ENCODE results near the gene CLCN6. TPM values are rescaled to one million over a fixed set of nuclear protein-coding genes. Genes with fewer than 3 reads are reported as not detected.

CLCN6 gene
- total RNA-seq, 1 donor from 2014 or later: 42.9 TPM

DNA sequence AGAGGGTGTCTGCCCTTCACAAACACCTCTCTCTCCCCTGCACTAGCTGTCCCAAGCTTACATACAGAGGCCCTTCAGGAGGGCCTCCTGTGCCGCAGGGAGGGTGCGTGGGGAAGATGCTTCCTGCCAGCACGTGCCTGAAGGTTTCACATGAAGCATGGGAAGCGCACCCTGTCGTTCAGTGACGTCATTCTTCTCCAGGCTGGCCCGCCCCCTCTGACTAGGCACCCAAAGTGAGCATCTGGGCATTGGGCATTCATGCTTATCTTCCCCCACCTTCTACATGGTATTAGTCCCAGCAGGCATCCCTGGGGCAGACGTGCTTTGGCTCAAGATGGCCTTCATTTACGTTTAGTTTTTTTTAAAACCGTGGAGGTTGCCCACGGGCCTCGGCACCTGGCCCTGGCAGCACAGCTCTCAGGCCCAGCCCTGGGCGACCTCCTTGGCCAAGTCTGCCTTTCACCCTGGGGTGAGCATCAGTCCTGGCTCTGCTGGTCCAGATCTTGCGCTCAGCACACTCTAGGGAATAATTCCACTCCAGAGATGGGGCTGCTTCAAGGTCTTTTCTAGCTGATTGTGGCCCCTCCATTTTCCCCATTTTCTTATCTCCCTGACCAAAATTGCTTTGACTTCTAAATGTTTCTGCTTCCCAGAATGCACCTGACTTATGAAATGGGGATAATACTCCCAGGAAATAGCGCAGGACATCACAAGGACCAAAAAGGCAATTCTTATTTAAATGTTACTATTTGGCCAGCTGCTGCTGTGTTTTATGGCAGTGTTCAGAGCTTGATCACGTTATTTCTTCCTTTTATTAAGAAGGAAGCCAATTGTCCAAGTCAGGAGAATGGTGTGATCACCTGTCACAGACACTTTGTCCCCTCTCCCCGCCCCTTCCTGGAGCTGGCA is 35.5 kb downstream of the CLCN6 start:
- Mint-ChIP-seq H3K9me3 (ENCODE audit: unreplicated experiment) (no peaks in the 10 kb centered on the region), H3K27me3 (ENCODE audit: unreplicated experiment) (peaks cover 3% of the 10 kb centered on the region), H3K27ac (ENCODE audit: unreplicated experiment) (no peak overlapping the region), H3K4me1 (ENCODE audit: unreplicated experiment) (peaks cover 8% of the 10 kb centered on the region), H3K36me3 (ENCODE audit: low read depth, unreplicated experiment) (peaks cover 63% of the 10 kb centered on the region), H3K4me3 (ENCODE audit: unreplicated experiment) (no peak overlapping the region)
- TF ChIP-seq, protein P1, sequence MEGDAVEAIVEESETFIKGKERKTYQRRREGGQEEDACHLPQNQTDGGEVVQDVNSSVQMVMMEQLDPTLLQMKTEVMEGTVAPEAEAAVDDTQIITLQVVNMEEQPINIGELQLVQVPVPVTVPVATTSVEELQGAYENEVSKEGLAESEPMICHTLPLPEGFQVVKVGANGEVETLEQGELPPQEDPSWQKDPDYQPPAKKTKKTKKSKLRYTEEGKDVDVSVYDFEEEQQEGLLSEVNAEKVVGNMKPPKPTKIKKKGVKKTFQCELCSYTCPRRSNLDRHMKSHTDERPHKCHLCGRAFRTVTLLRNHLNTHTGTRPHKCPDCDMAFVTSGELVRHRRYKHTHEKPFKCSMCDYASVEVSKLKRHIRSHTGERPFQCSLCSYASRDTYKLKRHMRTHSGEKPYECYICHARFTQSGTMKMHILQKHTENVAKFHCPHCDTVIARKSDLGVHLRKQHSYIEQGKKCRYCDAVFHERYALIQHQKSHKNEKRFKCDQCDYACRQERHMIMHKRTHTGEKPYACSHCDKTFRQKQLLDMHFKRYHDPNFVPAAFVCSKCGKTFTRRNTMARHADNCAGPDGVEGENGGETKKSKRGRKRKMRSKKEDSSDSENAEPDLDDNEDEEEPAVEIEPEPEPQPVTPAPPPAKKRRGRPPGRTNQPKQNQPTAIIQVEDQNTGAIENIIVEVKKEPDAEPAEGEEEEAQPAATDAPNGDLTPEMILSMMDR (IDR thresholded peaks at IDR 0.05; ENCODE audit: unreplicated experiment): no peak
- DNase-seq (ENCODE audit: low spot score): no peak

DNA sequence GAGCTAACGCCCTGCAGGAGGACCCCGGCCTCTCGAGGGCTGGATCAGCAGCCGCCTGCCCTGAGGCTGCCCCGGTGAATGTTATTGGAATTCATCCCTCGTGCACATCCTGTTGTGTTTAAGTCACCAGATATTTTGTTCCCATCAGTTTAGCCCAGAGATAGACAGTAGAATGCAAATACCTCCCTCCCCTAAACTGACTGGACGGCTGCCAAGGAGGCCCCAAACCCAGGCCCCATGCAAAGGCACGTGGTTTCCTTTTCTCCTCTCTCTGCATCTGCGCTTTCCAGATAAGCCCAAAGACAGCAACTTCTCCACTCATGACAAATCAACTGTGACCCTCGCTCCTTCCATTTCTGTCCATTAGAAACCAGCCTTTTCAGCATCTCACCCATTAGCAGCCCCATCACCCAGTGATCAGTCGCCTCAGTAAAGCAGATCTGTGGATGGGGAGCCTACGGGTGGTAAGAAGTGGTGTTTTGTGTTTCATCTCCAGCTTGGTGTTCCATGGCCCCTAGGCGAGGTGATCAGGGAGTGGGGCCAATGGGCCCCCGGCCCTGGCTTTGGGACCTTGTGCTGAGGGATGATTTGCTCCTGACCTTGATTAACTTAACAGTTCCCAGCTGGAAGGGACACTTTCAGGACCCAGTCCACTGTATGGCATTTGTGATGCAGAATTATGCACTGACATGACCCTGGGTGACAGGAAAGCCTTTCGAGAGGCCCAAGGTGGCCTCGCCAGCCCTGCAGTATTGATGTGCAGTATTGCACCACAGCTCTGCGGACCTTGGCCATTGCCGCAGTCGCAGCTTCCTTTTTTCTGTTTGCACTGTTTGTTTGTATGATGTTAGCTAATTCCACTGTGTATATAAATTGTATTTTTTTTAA is 36.4 kb downstream of the CLCN6 start:
- H3K36me3 Mint-ChIP-seq (ENCODE audit: low read depth, unreplicated experiment): peaks cover 59% of the 10 kb centered on the region

DNA sequence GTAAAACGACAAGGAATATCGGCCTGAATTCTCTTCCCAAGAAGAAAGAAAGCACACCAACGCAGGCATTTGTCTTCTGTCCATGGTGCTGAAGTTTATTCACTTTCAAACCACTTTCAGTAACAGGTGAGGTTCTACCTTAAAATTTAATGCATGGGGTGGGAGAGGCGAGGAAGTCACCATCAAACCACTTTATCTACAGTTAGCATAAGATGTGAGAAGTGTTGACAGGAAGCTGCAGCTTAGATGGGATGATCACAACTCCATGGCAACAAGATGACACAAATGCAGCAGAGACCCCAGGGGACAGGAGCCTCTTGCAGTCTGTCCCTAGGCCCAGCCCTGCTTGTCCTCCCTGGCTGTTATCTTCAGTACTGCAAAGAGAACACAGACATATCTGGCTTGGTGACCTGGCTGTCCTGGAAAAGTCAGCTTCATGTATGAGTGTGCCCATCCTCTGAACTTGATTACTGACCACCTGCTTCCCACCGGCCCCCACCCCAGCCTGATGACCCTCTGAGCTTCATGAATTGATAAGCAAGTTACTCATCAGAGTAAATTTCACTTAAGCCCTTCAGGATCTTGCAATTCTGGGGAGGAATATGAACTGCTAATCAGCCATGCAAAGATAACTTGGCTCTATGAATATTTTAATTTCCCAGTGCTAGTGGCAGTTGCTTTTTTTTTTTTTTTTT is 39.8 kb downstream of the CLCN6 start:
- H3K9me3 Mint-ChIP-seq (ENCODE audit: unreplicated experiment): no peaks in the 10 kb centered on the region
- peaks cover 2% of the 10 kb centered on the region for H3K27me3 Mint-ChIP-seq (ENCODE audit: unreplicated experiment)
- no peak overlapping the region for H3K4me3 Mint-ChIP-seq (ENCODE audit: unreplicated experiment)
- H3K4me1 Mint-ChIP-seq (ENCODE audit: unreplicated experiment): peaks cover 6% of the 10 kb centered on the region
- DNase-seq (ENCODE audit: low spot score): no peak
- H3K27ac Mint-ChIP-seq (ENCODE audit: unreplicated experiment): no peak overlapping the region
- H3K36me3 Mint-ChIP-seq (ENCODE audit: low read depth, unreplicated experiment): peaks cover 44% of the 10 kb centered on the region
- TF ChIP-seq, protein P1 (IDR thresholded peaks at IDR 0.05; ENCODE audit: unreplicated experiment): no peak

More for the DNA sequence above, 36.4 kb downstream of the CLCN6 start:
- TF ChIP-seq, protein P1 (IDR thresholded peaks at IDR 0.05; ENCODE audit: unreplicated experiment): no peak
- Mint-ChIP-seq H3K27ac (ENCODE audit: unreplicated experiment) (no peak overlapping the region), H3K4me3 (ENCODE audit: unreplicated experiment) (peak overlapping the region; percentile 19), H3K9me3 (ENCODE audit: unreplicated experiment) (no peaks in the 10 kb centered on the region), H3K27me3 (ENCODE audit: unreplicated experiment) (peaks cover 2% of the 10 kb centered on the region), H3K4me1 (ENCODE audit: unreplicated experiment) (peaks cover 8% of the 10 kb centered on the region)
- no peak for DNase-seq (ENCODE audit: low spot score)

DNA sequence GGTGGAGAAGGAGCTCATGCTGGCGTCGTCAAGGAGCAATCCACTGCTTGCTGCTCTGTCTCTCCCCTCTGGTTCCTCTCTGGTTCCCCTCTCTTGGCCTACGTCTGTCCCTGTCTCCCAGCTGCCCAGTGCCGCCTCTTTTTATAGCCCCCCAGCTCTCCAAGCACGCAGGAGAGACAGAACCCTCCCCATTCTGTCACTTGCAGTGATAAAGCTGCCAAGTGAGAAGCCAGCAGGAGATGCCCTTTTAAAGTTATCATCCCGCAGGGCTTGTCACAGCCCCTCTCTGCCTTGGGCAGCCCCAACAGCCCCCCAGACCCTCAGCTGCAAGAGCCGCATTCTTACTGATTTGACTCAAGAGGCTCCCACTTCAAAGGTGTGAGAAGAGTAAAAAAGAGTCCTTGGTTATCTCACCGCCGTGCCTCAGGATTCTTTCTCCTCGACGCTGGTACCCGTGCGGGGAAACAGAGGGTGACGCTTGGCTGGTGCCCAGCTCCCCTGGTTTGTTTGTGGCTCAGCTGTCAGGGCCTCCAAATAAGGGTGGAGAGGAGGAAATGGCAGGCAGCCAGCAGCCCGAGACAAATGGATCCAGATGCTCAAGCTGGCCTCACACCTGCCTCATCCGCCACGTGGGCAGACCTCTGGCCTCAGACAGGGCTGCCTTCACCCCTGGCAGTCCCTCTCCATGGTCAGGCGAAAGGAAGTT is 41.8 kb downstream of the CLCN6 start, which contains the start of gene NPPA:
Gene NPPA (minus strand): TSS at position 117 of the 706 bp plus-strand sequence. CDS start 99 bp downstream, at position 18.
- H3K27me3 Mint-ChIP-seq (ENCODE audit: unreplicated experiment): peaks cover 2% of the 10 kb centered on the region
- TF ChIP-seq, protein P1 (IDR thresholded peaks at IDR 0.05; ENCODE audit: unreplicated experiment): no peak
- no peaks in the 10 kb centered on the region for H3K9me3 Mint-ChIP-seq (ENCODE audit: unreplicated experiment)
- no peak within 1 kb of the TSS for H3K27ac Mint-ChIP-seq (ENCODE audit: unreplicated experiment)
- DNase-seq (ENCODE audit: low spot score): no peak
- H3K36me3 Mint-ChIP-seq (ENCODE audit: low read depth, unreplicated experiment): peaks cover 26% of the 10 kb centered on the region
- H3K4me1 Mint-ChIP-seq (ENCODE audit: unreplicated experiment): no peaks in the 10 kb centered on the region
- no peak within 1 kb of the TSS for H3K4me3 Mint-ChIP-seq (ENCODE audit: unreplicated experiment)

All from endothelial cell (in vitro differentiated cells).